ENCODE measurements around the gene REEP6.
A peak's percentile ranks its signal among the peaks of the same experiment; 100 is the strongest.
"Not testable (repeated sequence)": the region's sequence is repeated elsewhere in the genome, so short reads cannot be mapped to it uniquely, and the experiment has no call there.

Gene REEP6

DNA sequence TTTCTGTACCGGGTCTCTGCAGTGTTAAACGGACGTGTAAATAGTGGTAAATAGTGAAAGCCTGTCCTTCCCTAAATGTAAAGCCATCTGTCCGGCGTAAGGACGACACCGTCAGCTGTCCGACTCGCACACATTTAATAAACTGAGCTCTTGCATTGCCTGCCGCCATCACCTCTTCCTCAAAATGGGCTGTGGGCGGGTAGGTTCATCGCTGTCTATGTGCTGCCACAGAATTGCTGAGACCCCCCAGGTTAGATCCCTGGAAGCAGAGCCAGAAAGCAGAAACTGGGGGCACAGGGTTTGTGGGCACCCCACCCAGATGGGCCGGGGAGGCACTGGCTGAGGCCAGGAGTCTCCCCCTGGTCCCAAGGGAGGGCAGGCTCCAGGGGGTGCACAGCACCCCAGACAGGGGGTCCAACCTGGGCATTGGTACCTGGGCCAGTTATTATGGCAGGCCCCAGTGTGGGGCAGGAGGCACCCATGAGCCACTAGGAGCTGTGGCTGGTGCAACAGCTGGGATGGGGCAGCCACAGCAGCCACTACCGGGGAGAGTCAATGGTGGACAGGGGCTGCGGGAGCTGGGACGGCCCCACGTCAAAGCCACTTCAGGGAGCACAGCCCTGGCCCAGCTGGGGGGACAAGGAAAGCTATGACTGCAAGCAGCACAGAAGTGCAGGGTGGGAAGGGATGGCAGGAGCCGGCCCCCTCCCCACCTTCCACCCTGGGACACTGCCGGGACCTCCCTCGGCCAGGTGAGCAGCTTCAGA is 17.7 kb upstream of the REEP6 start:
- DNase-seq, result no peak

- no peak for DNase-seq
Observed at GRCh38 chr19:1474011-1474764, 16.8 kb upstream of the REEP6 start.

- DNase-seq, result no peak
Observed at GRCh38 chr19:1474765-1475351, 16.1 kb upstream of the REEP6 start.

GRCh38 chr19:1475751-1476437 is 15.1 kb upstream of the REEP6 start:
- DNase-seq, result no peak

DNA sequence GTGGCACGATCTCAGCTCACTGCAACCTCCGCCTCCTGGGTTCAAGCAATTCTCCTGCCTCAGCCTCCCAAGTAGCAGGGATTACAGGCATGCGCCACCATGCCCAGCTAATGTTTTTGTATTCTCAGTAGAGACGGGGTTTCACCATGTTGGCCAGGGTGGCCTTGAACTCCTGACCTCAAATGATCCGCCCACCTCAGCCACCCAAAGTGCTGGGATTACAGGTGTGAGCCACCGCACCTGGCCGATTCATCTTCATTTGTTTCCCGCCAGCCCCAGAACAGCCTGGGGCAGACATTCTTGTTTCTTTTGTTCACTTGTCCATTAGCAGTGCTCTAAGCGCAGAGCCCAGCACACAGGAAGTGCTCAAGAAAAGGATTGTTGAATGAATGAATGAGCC is 13.9 kb upstream of the REEP6 start:
- DNase-seq, result not testable (repeated sequence)

DNA sequence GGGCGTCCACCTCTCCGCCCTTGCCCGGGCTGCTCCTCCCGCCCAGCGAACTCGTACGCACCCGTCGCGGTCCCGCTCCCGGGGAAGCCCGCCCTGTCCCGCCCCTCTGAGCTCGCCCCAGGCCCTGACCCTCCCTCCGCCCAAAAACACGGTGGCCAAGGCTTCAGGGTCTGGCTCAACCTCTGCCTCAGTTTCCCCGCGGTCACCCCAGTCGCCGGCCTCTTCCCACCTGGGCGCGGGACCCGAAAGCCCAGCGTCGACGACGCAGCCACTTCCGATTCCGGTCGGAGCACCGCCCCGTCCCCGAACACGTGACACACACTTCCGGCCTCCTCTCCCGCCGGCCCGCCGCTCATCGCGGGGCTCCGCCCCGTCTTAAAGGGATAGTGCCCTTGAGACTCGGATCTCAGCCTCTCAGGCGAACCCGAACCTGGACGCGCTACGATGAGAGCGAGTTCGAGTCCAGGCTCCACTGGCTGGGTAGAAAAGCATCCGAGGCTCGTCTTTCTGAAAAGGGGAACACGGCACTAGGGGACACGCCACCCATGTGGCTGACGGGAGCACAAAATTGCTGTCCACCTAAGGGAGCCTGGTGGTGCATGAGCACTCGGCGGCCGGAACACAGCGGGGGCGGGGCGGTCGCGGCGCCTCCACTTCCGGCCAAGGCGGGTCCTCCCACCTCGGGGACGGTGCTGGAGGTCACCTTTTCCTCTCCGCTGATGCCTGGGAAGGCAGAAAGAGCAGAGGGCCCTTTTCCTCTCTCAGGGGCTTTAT is 11.9 kb upstream of the REEP6 start, which contains the start of gene C19orf25:
TSS of gene C19orf25 (minus strand) at position 282 of the 774 bp plus-strand sequence. CDS start 312 bp downstream, outside the sequence.
- peak; percentile 97 for DNase-seq

DNA sequence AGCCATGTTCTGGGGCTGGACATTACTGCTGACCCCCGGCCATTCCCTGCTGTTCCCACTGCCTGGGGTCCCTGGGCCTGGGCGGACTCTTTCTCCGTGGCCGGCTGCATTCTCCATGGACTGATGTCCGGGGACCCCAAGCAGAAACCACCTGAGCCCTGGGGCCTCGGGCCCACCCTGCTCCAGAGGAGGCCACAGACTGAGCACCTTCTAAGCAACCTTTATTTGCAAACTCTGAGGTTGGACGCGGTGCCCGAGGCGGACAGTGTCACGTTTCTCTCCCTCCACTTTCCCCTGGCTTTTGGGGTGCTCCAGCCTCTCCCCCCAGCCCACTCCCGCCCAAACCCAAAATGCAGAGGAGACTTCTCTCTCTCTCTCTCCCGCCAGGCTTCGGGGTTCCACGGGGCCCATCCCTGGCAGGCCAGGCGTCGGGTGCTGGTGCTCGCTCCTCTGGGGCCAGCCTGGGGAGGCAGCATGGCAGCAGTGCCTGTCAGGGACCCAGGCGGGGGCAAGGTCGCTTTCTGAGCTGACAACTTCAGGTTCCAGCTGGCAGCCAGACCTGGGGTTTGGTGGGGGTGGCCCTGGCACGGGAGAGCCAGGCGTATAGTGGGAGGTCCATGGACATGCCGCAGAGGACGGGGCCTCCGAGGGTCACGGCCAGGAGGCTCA is 9.6 kb upstream of the REEP6 start:
- no peak for DNase-seq

- no peak for DNase-seq
Observed at GRCh38 chr19:1481893-1482360, 9.1 kb upstream of the REEP6 start.

GRCh38 chr19:1482361-1483130 is 8.4 kb upstream of the REEP6 start:
- DNase-seq, result no peak

DNA sequence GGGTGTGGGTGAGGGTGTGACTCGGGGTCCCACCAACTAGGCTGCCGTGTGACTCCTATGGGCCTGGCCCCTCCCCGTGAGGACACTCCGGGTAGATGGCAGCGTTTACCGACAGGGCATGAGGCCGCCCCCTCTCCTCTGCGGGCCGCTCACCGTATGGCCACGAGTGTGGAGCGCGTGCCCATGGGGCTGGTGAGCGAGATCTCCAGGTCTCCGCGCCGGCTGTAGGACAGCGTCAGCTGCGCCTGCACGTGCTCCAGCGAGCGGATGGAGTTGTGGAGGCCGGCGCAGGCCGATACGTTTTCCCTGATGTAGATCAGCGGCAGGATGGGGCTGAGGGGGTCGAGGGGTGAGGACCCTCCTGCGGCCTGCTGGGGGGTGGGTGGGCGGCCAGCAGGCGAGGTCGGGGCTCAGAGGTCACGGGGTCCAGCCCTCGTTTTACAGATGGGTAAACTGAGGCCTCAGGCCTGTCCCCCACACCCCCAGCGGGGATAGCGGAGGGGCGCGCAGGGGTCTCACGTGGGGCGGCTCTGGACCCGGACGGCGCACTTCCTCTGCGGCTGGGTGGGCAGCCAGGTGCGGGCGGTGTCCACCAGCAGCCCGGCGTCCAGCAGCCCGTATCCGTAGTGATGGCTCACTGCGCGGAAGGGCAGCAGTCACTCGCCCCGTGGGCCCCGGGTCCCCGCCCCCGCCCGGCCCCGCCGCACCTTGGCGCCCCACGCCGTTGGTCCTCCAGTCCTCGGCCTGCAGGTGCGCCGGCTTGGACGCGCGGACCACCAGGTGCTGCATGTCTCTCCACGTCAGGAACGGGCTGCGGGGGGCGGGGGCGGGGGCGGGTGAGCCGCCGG is 7.6 kb upstream of the REEP6 start:
- DNase-seq, result no peak

GRCh38 chr19:1483979-1484428 is 7.0 kb upstream of the REEP6 start:
- no peak for DNase-seq

- DNase-seq, result no peak
Observed at GRCh38 chr19:1486720-1487575, 4.0 kb upstream of the REEP6 start.

GRCh38 chr19:1487576-1488281 is 3.3 kb upstream of the REEP6 start:
- no peak for DNase-seq

DNA sequence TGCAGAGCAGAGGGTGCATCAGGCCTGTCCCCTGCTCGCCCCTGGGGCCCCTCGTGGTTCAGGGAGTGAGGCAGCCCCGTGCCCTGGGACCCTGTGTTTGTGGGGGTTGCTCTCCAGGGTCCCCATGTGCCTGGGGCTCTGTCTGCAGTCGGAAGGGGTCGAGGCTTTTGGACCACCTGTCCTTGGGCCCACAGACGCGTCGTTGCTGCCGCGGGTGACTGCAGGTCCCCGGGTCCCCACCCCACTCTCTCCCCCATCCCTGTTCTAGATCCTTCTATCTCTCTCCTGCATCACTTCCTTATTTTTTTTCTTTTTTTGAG is 2.7 kb upstream of the REEP6 start:
- no peak for DNase-seq

- no peak for DNase-seq
Observed at GRCh38 chr19:1489463-1490310, 1.3 kb upstream of the REEP6 start.

GRCh38 chr19:1490311-1491113 is 469 bp upstream of the REEP6 start, which contains the start of gene PCSK4:
Gene PCSK4, minus strand, starts transcription at chr19:1490350. Its CDS starts 4 bp downstream, at chr19:1490346.
- peak; percentile 98 for DNase-seq

Measured in activated CD4-positive, alpha-beta T cell treated with anti-CD3 and anti-CD28 coated beads, Interleukin-10, Interleukin-2, amounts not matched to agents 100 ng/mL and 50 ng/mL, durations not matched to agents 16 hours and 8 hours (primary cell).